Ishikawa (cell line): ENCODE measurements around the gene SHKBP1.

Source experiments
- CEBPB ChIP-seq: IDR thresholded peaks from 2 replicates; pipeline ENCODE4 v1.6.1; 2012
- CREB1 ChIP-seq: IDR thresholded peaks from 2 replicates; pipeline ENCODE4 v1.6.1; 2012; ENCODE audit warnings: low read depth
- EGR1 ChIP-seq: IDR thresholded peaks from 2 replicates; pipeline ENCODE4 v1.6.1; 2012
- EP300 ChIP-seq: IDR thresholded peaks from 2 replicates; pipeline ENCODE4 v1.6.1; 2012; ENCODE audit warnings: borderline replicate concordance
- FOXM1 ChIP-seq: IDR thresholded peaks from 2 replicates; pipeline ENCODE4 v1.6.1; 2012; ENCODE audit warnings: low read depth, borderline replicate concordance
- MAX ChIP-seq: IDR thresholded peaks from 2 replicates; pipeline ENCODE4 v1.6.1; 2012
- NFIC ChIP-seq: IDR thresholded peaks from 2 replicates; pipeline ENCODE4 v1.6.1; 2012
- REST ChIP-seq: IDR thresholded peaks from 2 replicates; pipeline ENCODE4 v1.6.1; 2012; ENCODE audit warnings: low read depth, mild to moderate bottlenecking
- TAF1 ChIP-seq: IDR thresholded peaks from 2 replicates; pipeline ENCODE4 v1.6.1; 2012; ENCODE audit warnings: low read depth, mild to moderate bottlenecking
- TEAD4 ChIP-seq: IDR thresholded peaks from 2 replicates; pipeline ENCODE4 v1.6.1; 2012
- USF1 ChIP-seq: IDR thresholded peaks from 2 replicates; pipeline ENCODE4 v1.6.1; 2012

- TF ChIP-seq TAF1 (no peak), EGR1 (no peak), CREB1 (no peak), MAX (no peak), EP300 (no peak), CEBPB (no peak), USF1 (no peak), FOXM1 (no peak), NFIC (no peak), TEAD4 (no peak), REST (no peak)
Measured at GRCh38 chr19:40626918-40627317, 50.2 kb downstream of the SHKBP1 start.
